ENCODE measurements around the gene CFAP77.

The CFAP77 gene

DNA sequence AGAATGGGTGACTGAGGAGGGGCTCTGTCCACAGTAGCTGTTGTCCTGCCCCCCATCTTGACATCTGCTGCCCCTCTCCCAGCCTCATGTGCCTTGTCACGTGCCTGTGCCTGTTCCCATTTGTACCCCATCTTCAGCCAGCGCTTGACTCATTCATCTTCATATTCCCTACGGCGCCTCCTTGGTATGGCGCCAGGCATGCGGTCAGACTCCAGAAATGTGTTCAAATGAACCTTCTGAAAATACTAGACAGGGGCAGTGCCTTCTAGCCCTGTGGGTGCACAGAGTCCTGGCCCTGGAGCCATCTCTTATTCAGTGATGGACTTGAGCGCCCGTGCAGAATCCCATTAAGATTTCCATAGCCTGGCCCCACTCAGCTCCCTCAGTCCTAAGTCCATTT, 46.2 kb downstream of the CFAP77 start:
- no peak for DNase-seq (ENCODE audit: low read depth)

GRCh38 chr9:132457504-132458236, 47.7 kb downstream of the CFAP77 start:
- no peak for DNase-seq (ENCODE audit: low read depth)

- DNase-seq (ENCODE audit: low read depth), result no peak
Measured at GRCh38 chr9:132458432-132458831, 48.4 kb downstream of the CFAP77 start.

GRCh38 chr9:132459661-132460060, 49.6 kb downstream of the CFAP77 start:
- DNase-seq (ENCODE audit: low read depth), result no peak

GRCh38 chr9:132460240-132460639, 50.2 kb downstream of the CFAP77 start:
- no peak for DNase-seq (ENCODE audit: low read depth)

GRCh38 chr9:132461281-132461896, 51.4 kb downstream of the CFAP77 start:
- no peak for DNase-seq (ENCODE audit: low read depth)

DNA sequence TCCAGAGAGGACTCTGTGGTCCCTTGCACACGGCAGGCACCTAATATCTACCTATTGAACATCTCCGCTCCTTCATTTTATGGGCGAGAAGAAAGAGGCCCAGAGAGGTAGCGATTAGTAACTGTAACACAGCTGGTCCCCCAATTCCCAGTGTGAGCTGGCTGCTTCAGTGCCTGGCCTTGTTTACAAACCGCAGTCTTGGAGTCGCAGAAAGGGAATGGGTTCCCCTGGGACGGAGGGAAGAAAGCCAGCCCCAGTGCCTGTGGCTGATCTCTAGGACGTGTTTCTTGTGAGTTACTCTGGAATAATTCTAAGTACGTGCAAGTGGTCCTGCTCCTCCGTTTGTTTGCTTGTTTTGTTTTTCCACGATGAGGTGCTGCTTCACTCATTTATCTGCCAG, 52.0 kb downstream of the CFAP77 start:
- DNase-seq (ENCODE audit: low read depth), result no peak

GRCh38 chr9:132464547-132464946, 54.5 kb downstream of the CFAP77 start:
- DNase-seq (ENCODE audit: low read depth), result no peak

GRCh38 chr9:132465131-132465635, 55.2 kb downstream of the CFAP77 start:
- DNase-seq (ENCODE audit: low read depth), result no peak

DNA sequence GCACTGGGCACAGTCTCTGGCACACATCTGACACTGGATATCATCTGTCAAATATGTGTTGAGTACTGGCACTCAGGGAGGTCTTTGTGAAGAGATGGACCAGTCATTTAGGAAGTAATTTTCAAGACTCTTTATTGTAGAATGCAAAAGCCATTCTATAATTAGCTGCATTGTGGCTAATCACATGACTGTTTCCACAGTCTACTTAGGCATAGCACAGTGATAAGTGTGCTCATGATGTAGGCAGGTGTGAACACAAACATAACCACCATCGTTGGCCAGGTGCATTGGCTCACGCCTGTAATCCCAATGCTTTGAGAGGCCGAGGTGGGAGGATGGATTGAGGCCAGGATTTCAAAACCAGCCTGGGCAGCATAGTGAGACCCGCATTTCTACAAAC, 62.2 kb downstream of the CFAP77 start:
- DNase-seq (ENCODE audit: low read depth), result no peak

- DNase-seq (ENCODE audit: low read depth), result no peak
Measured at GRCh38 chr9:132472599-132472998, 62.6 kb downstream of the CFAP77 start.

GRCh38 chr9:132474253-132474652, 64.2 kb downstream of the CFAP77 start:
- DNase-seq (ENCODE audit: low read depth), result no peak

DNA sequence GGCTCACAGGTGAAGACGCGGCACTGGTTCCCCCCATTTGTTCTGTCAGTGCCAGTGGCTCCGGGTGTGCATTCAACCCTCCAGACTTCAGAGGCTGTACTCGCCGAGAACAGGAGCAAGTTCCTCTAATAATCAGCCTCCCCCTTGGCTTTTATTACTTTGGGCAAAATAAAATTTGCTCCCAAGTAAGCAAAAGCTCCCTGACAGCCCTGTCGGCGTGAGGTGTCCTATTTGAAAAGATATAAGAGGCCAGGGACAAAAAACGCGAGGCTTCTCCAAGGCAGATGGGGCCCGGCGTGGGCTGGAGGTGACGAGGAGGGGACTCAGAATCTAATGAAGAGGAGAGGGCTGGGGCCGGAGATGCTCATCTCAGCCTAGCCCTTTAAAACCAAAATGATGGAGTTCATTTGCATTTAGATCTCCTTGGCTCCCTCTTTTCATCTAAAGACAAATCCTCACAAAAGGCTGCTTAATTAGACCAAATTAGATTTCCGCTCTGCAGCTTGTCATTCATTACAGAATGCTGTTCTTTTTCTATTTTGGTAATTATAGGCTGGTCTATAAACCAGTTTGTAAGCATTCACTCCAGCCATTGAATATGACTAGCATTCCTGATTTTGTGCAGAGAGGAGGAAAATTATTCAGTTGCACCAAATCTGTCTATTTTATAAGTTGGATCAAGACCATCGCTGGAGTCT, 68.5 kb downstream of the CFAP77 start:
- no peak for DNase-seq (ENCODE audit: low read depth)

- DNase-seq (ENCODE audit: low read depth), result no peak
Measured at GRCh38 chr9:132479733-132480132, 69.7 kb downstream of the CFAP77 start.

- no peak for DNase-seq (ENCODE audit: low read depth)
Measured at GRCh38 chr9:132481053-132481849, 71.2 kb downstream of the CFAP77 start.

DNA sequence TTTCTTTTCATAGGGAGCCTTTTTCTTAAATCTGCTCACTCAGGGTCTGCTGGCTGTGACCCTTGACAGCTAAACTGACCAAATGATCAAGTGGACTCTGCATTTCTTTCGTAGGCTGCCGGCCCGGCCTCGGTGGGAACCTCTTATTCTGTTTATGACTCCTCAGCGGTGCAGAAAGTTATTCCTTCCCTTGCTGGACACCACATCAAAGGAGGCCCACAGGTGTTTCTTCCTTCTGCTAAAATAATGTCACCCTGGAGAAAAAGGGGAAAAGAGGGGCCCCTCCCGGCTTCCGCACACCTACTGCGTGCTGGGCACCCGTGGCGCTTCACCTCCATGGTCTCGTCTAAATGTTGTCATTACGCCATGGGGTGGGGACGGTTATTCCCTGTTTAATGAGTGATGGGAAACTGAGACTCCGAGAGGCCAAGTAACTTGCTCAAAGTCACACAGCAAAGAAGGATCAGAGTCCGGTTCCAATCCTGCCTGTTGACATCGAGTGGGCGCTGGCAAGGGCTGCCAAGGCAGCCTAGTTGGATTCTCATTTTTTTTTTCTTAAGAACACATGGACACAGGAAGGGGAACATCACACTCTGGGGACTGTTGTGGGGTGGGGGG, 72.3 kb downstream of the CFAP77 start:
- no peak for DNase-seq (ENCODE audit: low read depth)

DNA sequence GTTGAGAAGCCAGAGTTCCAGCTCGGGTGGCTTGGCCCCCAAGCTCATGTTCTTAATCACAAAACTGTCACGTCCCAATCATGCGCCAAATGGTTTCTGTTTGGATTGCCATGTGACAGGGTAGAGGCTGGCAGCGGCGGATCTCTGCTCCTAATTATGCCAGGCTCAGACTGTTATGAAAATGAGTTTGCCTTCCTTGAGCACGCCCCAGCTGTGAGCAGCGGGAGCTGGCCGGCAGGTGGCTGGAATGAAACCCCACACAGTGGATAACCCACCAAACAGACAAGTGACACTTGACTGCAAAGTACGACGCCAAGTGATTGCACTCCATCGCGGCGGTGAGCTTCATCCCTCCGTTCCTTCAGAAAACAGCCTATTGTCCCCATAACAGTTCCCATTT, 75.4 kb downstream of the CFAP77 start:
- DNase-seq (ENCODE audit: low read depth), result no peak

GRCh38 chr9:132486706-132487350, 76.8 kb downstream of the CFAP77 start:
- peak; percentile 38 for DNase-seq (ENCODE audit: low read depth)

DNA sequence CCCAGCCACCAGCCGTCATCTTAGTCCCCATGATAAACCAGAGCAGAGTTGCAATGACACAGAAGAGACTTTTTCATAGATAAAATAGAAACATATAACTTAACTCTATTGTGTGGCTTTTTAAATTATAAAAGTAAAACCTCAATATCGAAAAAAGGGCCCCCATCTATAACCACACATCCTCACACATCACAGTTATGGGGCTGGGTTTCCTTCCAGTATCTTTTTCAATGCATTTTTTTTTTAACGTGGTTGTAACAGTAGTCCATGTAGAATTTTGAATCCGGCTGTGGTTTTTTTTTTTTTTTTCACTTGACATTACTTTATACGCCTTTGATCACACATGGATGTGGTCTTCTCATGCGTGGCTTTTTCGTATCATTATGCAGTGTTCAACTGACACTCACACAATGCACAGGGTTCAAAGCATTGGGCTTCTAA, 77.4 kb downstream of the CFAP77 start:
- DNase-seq (ENCODE audit: low read depth), result no peak

GRCh38 chr9:132487980-132488535, 78.0 kb downstream of the CFAP77 start:
- no peak for DNase-seq (ENCODE audit: low read depth)

DNA sequence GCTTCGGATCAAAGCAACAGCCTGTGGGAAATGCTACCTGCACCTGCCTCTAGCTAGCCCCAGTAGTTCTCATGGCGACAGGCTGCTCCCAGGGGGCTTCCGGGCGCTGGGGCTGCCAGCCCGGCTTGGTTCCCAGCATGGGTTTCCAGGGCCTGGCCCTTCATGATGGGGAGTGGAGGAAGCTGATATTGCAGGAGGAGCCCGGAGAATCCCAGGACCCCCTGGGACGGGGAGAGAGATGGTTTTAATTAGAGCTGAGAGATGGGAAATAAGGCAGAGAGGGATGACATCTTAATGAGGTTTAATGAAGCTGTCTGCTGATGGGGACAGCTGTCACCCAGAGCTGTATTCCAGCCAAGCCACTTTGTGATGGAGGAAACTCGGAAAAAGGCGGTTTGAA, 78.6 kb downstream of the CFAP77 start:
- no peak for DNase-seq (ENCODE audit: low read depth)
